ENCODE data around the gene VKORC1L1. TPM values are rescaled to one million over a fixed set of nuclear protein-coding genes. Genes with fewer than 3 reads are reported as not detected.
"Not testable (repeated sequence)": the region's sequence is repeated elsewhere in the genome, so short reads cannot be mapped to it uniquely, and the experiment has no call there.

Gene VKORC1L1
- total and polyA plus RNA-seq, 9 of the 15 experiments (the other 6 are each of a cell fraction or from before 2014, with no cell fraction given) = 6.8 to 36.5 (median 19.3) TPM

- H3K27me3 ChIP-seq (ENCODE audit: control insufficient read depth in 2 of 2, insufficient read depth in 2 of 2, low read length in 2 of 2); H3K4me3 ChIP-seq; in situ Hi-C loops (cut with MboI); H3K4me2 ChIP-seq (ENCODE audit: insufficient read depth, low read length); H3K27ac ChIP-seq (ENCODE audit: extremely low read depth, low read depth, low read length); H3K9me1 ChIP-seq (ENCODE audit: control insufficient read depth, insufficient read depth, low read length); intact Hi-C loops (cut with micrococcal nuclease); H3K9me3 ChIP-seq (replicated peaks; ENCODE audit: control insufficient read depth, insufficient read depth, low read depth, low read length); ATAC-seq; H3K36me3 ChIP-seq (ENCODE audit: control insufficient read depth, insufficient read depth, low read length); H4K20me1 ChIP-seq (replicated peaks; ENCODE audit: control insufficient read depth, insufficient read depth, low read length); H3K4me1 ChIP-seq (replicated peaks in 1 of 2; ENCODE audit: control insufficient read depth in 2 of 2, insufficient read depth in 2 of 2, low read length in 2 of 2); CTCF ChIA-PET (ENCODE audit: low intra/inter-chr PET ratio); H3K9ac ChIP-seq (ENCODE audit: insufficient read depth in 1 of 2, low read depth in 2 of 2, low read length in 2 of 2); BruUV-seq (replicated peaks): not testable (repeated sequence)
- 0 out of 2 replicates have a peak overlapping the region, but pooled peaks have one; percentile 44 for H2AFZ ChIP-seq (ENCODE audit: low read depth, low read length)
- POLR2A ChIA-PET = interaction anchor here (0.6 kb wide), 2 partner anchors 14 to 33 kb away, joined by 3 read pairs; no protein-coding TSS in a partner anchor
- FAIRE-seq = peak; percentile 37
- peaks cover 31% of the 10 kb centered on the region for H3K79me2 ChIP-seq (ENCODE audit: control insufficient read depth, insufficient read depth, low read length)
- DNase-seq (ENCODE audit: extremely low read depth in 1 of 4, low spot score in 3 of 4) = peak in 1 of 4 experiments; percentile 28
- WGBS (ENCODE audit: insufficient coverage, low coverage, missing lambda C conversion rate) = 17% methylated on average over 2 of the region's 2 CpGs
- peak; percentile 25; the same call in 1 of the 2 replicates for TF ChIP-seq SPI1 (IDR thresholded peaks at IDR 0.05; ENCODE audit: borderline replicate concordance, low read depth, low read length)
Observed at GRCh38 chr7:65871451-65871850, 1.4 kb upstream of the VKORC1L1 start.

- not testable (repeated sequence) for FAIRE-seq
- TF ChIP-seq MAZ (CRISPR knock-in tag; conservative IDR thresholded peaks at IDR 0.05 in 1 of 2, IDR thresholded peaks at IDR 0.05 in 1 of 2) = peak in 1 of 2 experiments; percentile 3; a peak in 1 of 4 replicates
- TF ChIP-seq FIP1L1 (IDR thresholded peaks at IDR 0.05; ENCODE audit: low read depth, low read length, poor library complexity, severe bottlenecking) = peak; percentile 12
- TF ChIP-seq SMAD4 (CRISPR knock-in tag; conservative IDR thresholded peaks at IDR 0.05) = 0 out of 2 replicates have a peak, but pooled peaks have one; percentile 1
- TF ChIP-seq SIN3A (IDR thresholded peaks at IDR 0.05; ENCODE audit: borderline replicate concordance in 2 of 2, control insufficient read depth in 1 of 2, low read depth in 2 of 2, low read length in 2 of 2) = peak in 1 of 2 experiments; percentile 4; a peak in 1 of 4 replicates
- TF ChIP-seq RBBP5 (IDR thresholded peaks at IDR 0.05; ENCODE audit: borderline replicate concordance, insufficient read depth, low read length, poor library complexity, severe bottlenecking) = peak; percentile 35
- TF ChIP-seq ZBTB7A (IDR thresholded peaks at IDR 0.05; ENCODE audit: borderline replicate concordance, control insufficient read depth, low read depth, low read length) = peak; percentile 88; the same call in 1 of the 2 replicates
- TF ChIP-seq RBFOX2 (IDR thresholded peaks at IDR 0.05; ENCODE audit: low read depth, low read length) = peak; percentile 15; the same call in 1 of the 2 replicates
- TF ChIP-seq POLR2G (IDR thresholded peaks at IDR 0.05; ENCODE audit: low read depth, low read length) = peak; percentile 68; the same call in 1 of the 2 replicates
- TF ChIP-seq THAP12 (CRISPR knock-in tag; IDR thresholded peaks at IDR 0.05) = peak; percentile 36; the same call in 1 of the 2 replicates
Observed at GRCh38 chr7:65873582-65874193, 814 bp downstream of the VKORC1L1 start.

More at GRCh38 chr7:65873582-65874193, 814 bp downstream of the VKORC1L1 start:
- Histone ChIP-seq H3K4me3 (peak overlapping the region; percentile 93), H2AFZ (ENCODE audit: low read depth, low read length) (peak overlapping the region; percentile 85), H3K79me2 (ENCODE audit: control insufficient read depth, insufficient read depth, low read length) (peaks cover 46% of the 10 kb centered on the region), H3K36me3 (ENCODE audit: control insufficient read depth, insufficient read depth, low read length) (peaks cover 13% of the 10 kb centered on the region; the same call in 1 of the 3 replicates), H3K4me2 (ENCODE audit: insufficient read depth, low read length) (peak overlapping the region; percentile 93), H3K27ac (ENCODE audit: extremely low read depth, low read depth, low read length) (peak overlapping the region; percentile 85), H3K9ac (ENCODE audit: insufficient read depth in 1 of 2, low read depth in 2 of 2, low read length in 2 of 2) (peak overlapping the region; percentile 84 to 98)
- H4K20me1 ChIP-seq (replicated peaks; ENCODE audit: control insufficient read depth, insufficient read depth, low read length); CTCF ChIA-PET (ENCODE audit: low intra/inter-chr PET ratio); intact Hi-C loops (cut with micrococcal nuclease); BruUV-seq (replicated peaks); H3K9me1 ChIP-seq (ENCODE audit: control insufficient read depth, insufficient read depth, low read length); in situ Hi-C loops (cut with MboI); H3K27me3 ChIP-seq (ENCODE audit: control insufficient read depth in 2 of 2, insufficient read depth in 2 of 2, low read length in 2 of 2); POLR2A ChIA-PET; H3K9me3 ChIP-seq (replicated peaks; ENCODE audit: control insufficient read depth, insufficient read depth, low read depth, low read length); H3K4me1 ChIP-seq (replicated peaks in 1 of 2; ENCODE audit: control insufficient read depth in 2 of 2, insufficient read depth in 2 of 2, low read length in 2 of 2): not testable (repeated sequence)
- ATAC-seq (peak; percentile 60), DNase-seq (ENCODE audit: extremely low read depth in 1 of 4, low spot score in 3 of 4) (peak; percentile 22 to 62 (median 55))
- under 1% methylated on average over 29 of the region's 57 CpGs for WGBS (ENCODE audit: insufficient coverage, low coverage, missing lambda C conversion rate)
